ENCODE measurements around the gene GPR137C. TPM values are rescaled to one million over a fixed set of nuclear protein-coding genes. Genes with fewer than 3 reads are reported as not detected.

Gene GPR137C
- total RNA-seq, 4 donors from 2014 or later: 0.18 to 1.7 (median 0.40) TPM; not detected in 1

- peaks cover 0 to 9% (median 0%) of the 10 kb centered on the region in 3 donors for H3K36me3 ChIP-seq
- no peak for DNase-seq
- TF ChIP-seq CTCF (IDR thresholded peaks at IDR 0.05) (no peak), POLR2A (IDR thresholded peaks at IDR 0.05) (no peak)
- no peaks in the 10 kb centered on the region for H3K4me1 ChIP-seq
- no peaks in the 10 kb centered on the region for H3K9me3 ChIP-seq
- H3K27me3 ChIP-seq: no peaks in the 10 kb centered on the region
- no peak overlapping the region for H3K27ac ChIP-seq
- no peak overlapping the region for H3K4me3 ChIP-seq
Measured at GRCh38 chr14:52686176-52686575, 133.5 kb downstream of the GPR137C start.

Other genes with a start within 250 kb of the GPR137C start
- gene PTGER2, start 238.5 kb upstream of the GPR137C start, total RNA-seq: 1 to 10 TPM; 2.7 to 6.4 (median 4.9) TPM
- gene TXNDC16, start 331 bp upstream of the GPR137C start, total RNA-seq: 1 to 10 TPM; 3.3 to 5.6 (median 4.6) TPM
- 10 to 100 TPM; 30.5 to 54.3 (median 35.1) TPM for gene ERO1A, start 142.7 kb downstream of the GPR137C start, total RNA-seq
- 100 to 1,000 TPM in 1 of 4 donors, 10 to 100 TPM in 3; 55.8 to 104 (median 69.5) TPM for gene PSMC6, start 154.4 kb downstream of the GPR137C start, total RNA-seq
- 10 to 100 TPM in 2 of 4 donors, 1 to 10 TPM in 2; 8.8 to 10.7 (median 9.9) TPM for gene STYX, start 177.3 kb downstream of the GPR137C start, total RNA-seq
- 10 to 100 TPM; 10.6 to 33.0 (median 13.7) TPM for gene GNPNAT1, start 238.8 kb downstream of the GPR137C start, total RNA-seq